HG03442 (cell line): Measurements from ENCODE around the gene DTD1.

Experiments
- ATAC-seq: cut with Tn5 transposase; IDR thresholded peaks from one replicate; pipeline ENCODE4 v1.9.1; 2021; ENCODE audit warnings: mild to moderate bottlenecking, moderate library complexity; ENCODE audit not compliant: unreplicated experiment

The DTD1 gene, protein sequence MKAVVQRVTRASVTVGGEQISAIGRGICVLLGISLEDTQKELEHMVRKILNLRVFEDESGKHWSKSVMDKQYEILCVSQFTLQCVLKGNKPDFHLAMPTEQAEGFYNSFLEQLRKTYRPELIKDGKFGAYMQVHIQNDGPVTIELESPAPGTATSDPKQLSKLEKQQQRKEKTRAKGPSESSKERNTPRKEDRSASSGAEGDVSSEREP

DNA sequence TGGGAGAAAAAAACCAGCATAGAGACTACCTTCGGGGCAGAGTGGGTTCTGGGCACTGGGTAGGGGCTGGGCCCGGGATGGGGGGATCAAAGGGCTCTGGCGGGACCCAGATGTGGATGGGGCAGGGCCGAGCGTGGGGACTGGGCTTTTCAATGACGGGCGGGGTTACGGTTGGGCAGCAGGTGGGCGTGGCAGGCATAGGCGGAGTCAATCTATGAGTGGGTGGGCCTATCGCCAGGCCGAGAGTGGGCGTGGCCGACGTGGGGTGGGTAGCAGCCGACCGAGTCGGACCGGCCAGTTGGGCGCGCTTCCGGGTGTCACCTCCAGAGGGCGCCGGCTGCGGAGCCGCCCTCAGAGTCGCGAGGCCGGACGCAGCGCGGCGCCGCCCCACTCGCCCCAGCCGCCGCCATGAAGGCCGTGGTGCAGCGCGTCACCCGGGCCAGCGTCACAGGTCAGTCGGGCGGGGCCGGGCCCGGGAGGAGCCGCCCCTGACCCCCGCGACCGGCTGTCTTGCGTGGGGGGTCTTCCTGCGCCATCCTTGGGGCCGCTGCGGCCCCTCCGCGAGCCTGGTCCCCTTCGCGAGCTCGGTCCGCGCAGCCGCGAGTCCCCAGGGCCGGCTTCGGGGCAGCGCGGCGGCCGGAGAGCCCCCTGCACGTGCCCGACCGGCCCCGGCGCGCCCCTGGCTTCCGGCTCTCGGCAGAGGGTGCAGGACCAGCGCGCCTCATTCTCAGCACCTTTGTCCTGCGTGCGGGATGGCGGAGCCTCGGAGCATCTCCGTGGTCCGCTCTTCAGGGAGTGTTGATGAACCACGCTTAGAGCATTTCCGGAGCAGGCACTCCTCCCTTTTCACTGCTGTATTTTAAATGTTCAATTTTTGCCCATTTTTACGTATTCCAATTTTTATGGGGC, at the start of gene DTD1:
Gene DTD1, plus strand, starts transcription at position 390 of the 909 bp plus-strand sequence. Its CDS starts 19 bp downstream, at position 409.
- peak; percentile 82 for ATAC-seq

DNA sequence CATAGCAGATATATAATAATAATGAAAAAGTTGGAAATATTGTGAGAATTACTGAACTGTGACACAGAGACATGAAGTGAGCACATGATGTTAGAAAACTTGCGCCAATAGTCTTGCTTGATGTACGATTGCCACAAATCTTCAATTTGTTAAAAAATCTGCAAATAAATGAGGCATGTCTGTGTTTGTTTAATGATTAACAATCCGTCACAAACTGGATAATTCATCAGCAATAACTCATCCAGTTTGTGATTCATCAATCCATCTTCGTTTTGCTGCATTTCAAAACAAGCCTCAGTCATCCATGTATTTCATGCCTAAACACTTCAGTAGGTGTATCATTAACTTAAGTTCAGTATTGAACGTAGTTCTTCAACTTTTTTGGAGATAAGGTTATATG, 46.1 kb upstream of the DTD1 start:
- no peak for ATAC-seq

DNA sequence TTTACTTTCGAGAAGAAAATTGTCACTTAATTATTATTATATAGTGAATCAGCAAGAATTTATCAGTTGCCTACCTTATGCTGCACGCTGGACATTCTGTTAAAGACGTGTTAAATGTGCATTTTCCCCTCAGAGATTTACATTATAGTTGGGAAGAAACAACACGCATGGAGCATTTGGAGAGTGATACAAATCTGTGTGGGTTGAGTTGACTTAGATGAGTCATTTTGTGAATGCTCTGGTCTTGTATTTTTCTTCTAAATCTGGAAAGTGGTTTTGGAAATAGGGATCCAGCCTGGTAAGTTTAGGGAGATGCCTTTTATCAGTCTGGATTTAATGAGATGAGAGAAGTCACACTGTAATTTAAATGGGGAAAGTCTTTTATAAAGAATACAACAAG, 44.6 kb upstream of the DTD1 start:
- no peak for ATAC-seq

DNA sequence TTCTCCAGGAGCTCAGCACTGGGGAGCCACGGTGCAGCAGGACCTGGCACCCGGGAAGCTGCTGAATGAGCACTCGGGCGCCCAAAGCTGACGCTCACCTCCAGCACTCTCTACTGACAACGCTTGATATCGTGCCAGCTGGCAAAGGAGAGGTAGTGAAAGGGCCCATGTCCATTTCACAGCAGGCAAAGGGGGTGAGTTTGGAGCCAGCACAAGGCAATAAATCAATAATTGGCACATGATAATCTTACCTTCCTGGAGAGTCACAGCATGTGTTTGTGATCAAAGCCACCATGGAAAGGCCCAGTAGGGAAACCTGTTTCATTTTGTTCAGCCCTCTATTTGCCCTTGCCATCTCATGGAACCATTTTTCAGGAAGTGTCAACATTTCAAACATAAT, 43.9 kb upstream of the DTD1 start:
- ATAC-seq, result no peak

DNA sequence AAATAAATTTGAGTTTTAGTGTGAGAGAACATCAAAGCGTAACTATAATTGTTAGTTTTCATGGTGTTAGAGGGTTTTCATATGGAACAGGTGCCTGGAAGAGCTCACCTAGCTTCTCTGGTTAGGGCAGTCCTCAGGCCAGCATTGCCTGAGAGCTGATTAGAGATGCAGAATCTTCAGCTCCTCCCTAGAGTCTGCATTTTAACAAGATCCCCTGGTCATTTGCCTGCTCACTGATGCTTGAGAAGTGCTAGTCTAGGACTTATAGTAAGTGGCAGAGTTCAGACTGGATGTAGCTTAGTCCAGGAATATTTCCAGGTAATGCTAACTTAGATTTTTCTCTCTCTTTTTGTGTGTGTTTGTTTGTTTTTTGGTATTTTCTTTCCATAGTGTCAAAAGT, 42.3 kb upstream of the DTD1 start:
- ATAC-seq, result no peak

DNA sequence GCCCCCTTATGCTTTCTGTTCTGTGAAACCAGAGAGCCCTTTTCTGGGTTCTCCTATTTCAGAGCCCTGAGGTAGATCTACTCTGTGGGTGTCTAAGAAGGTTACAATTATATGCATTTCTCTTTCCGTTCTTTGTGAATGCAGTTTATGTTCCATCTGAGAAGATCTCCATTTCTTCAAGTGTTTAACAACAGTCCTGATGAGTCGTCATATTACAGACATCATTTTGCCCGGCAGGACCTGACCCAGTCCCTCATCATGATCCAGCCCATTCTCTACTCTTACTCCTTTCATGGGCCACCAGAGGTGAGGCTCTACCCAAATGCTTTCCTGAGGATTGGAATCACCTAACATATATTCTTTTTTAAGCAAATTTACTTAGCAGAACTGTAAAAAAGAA, 39.4 kb upstream of the DTD1 start:
- ATAC-seq, result no peak

DNA sequence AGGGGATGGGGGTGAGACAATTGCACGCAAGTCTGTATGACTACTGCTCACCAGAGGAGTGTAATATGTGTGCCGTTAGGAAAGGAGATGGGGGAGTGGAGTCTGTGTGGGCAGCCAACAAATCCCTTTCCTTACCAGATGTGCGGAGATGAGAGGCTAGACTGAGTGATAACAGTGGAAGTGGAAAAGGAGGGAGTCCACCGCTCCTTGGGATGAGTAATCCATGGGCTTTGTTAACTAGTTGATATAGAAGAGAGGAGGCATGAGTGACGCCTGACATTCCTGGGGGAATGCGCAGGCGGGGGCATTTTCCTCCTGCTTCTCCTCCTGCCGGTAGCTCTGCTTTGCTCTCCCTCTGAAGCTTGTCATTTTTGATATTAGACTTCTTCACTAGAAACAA, 34.1 kb upstream of the DTD1 start:
- no peak for ATAC-seq

DNA sequence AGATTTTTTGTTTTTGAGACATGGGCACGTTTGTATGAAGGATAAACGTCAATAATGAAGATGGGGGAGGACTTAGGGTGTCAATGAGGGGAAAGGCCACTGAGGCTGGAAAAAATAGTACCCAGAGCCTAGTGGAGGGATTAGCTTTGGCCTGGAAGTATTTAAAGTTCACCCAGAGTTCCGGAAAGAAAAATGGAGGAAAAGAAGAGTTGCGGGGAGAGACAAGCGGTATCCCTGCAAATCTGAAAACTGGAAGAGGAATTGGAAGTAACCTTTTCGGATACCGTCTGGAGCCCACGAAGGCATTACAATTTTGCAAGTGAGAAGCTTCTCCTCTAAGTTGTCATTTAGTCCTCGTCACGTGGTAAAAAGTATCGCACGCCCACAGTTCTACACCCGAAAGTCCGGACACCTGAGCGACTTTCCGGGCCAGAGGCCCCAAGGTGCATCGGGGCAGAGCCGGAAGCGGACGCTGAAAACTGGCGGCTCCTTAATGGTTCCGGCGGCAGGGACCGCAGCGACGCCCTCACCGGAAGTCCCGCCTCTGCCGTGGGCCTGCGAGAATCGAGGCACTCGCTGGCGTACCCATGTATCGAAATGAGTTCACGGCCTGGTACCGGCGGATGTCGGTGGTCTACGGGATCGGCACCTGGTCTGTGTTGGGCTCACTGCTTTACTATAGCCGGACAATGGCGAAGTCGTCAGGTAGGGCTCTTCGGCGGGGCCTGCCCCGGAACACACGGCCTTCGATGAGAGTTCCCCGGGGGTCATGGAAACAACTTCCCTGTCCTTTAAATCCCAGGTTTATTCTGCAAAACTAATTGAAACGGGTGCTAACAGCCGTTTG, 20.7 kb upstream of the DTD1 start, which contains the start of gene SMIM26:
Gene SMIM26, plus strand, starts transcription at position 541 of the 847 bp plus-strand sequence. Its CDS starts 47 bp downstream, at position 588.
- peak; percentile 99 for ATAC-seq

DNA sequence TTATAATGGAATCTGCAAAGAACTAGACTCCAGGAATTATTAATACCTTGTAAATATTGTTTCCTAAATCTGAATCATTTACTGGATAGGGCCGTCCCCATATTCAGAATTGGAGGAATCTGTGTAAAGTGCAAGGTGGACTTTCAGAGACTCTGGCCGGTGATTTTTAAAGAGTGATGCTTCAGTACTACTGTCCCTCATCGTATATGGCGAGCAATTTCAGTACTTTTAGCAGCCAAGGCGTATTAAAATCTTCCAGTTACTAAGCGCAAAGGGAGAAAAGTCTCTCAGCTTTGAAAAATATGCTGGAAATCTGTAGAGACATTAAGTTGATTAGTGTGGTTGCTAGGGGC, 20.1 kb upstream of the DTD1 start:
- ATAC-seq, result peak; percentile 9

DNA sequence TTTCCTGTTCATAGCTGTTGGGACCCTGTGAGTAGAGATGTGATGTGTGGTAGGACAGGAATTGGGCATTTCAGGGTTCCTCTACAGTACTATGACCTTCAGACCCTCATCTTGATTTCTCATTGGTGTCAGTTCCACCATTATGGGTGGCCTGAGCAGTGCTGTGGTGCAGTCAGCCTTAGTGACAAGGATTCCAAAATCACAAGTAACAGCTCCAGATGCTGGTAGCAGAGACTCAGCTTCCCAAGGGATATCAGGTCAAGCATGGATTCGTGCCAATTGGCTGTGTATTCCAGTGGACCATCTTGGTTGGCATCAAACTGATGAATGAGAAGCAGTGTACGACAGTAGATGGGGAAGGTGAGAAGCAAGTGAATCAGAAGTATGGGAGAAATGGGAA, 16.8 kb upstream of the DTD1 start:
- ATAC-seq, result no peak

DNA sequence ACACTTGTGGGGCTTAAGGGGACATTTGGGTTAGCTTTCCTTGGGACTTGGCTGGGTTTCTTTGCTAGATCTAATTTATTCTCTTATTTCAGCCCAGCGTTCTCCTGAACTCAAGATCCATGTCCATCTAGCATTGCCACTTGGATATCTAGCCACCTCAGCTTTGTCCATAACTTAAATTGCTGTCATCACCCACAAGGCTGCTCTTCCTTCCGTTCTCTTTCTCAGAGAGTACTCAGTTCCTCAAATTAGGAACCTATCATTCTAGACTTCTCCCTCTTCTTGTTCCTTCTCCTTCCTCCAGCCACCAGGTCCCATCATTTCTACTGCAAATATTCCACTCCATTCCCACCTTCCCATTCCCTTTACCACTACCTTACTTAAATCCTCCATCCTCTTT, 16.3 kb upstream of the DTD1 start:
- no peak for ATAC-seq

DNA sequence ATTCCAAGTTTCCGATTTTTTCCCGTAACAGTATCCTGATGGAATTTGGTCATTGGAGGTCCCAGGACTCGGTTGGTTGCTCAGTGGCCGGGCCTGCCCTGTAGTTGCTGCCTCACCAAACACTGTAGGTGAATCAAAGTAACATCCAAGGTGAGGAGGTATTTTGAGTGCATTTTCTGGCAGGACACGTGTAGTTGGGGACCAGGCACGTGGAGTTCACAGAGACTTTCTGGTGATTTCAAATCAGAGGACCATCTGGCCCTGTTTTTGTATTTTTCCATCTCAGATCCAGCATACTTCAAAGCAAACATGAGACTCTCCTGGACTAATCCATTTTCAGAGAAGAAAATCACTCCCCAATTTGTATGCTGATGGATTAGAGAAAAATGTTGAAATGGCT, 9.9 kb upstream of the DTD1 start:
- ATAC-seq, result no peak

DNA sequence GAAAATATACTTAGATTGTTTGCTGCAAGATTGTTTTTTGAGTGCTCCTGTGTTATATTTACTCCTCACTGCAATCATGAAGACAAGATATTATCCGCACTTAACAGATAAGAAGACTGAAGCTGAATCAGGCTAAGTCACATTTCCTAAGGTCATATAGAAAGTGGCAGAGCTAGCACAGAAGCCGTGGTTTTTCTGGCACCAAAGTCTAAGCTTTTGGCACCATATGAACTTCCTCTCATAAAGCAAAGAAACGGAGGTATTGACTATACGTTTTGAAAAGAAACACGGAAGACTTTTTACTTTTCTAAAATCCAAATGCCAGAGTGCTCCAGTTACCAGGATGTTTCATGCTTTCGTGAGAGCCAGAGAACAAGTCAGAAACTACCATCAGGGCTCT, 9.3 kb upstream of the DTD1 start:
- no peak for ATAC-seq

DNA sequence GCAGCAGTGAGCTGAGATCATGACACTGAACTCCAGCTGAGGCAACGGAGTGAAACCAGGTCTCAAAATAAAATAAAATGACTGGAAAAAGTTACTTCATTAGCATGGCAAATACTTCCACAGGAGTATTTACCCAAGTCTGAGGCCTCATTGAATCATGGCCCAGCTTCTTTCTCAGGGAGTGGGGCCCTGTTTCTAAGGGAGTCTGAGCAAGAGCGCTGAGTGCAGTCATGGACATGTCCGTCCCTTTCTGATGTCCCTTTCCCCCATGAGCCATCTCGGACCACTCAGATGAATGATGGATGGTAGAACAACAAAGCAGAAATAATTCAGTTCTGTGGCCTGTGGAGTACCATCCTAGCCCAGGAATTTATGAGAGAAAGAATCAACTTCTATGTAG, 7.8 kb upstream of the DTD1 start:
- no peak for ATAC-seq

DNA sequence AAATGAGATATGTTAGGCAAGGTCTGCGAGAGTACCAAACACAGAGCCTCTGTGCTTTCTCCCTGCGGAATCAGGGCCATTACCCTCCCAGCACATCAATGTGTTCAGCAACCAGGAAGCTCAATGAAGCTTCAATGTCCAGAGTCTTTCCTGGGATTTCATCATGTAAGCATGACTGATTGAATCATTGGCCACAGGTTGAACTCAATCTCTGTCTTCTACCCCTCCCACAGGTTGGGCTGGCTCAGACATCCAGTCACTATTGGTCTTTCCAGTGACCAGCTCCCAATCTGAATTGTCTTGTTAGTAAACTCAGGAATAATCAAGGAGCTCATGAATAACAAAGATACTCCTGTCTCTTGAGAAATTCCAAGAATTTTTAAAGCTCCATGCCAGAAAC, 2.7 kb upstream of the DTD1 start:
- no peak for ATAC-seq

DNA sequence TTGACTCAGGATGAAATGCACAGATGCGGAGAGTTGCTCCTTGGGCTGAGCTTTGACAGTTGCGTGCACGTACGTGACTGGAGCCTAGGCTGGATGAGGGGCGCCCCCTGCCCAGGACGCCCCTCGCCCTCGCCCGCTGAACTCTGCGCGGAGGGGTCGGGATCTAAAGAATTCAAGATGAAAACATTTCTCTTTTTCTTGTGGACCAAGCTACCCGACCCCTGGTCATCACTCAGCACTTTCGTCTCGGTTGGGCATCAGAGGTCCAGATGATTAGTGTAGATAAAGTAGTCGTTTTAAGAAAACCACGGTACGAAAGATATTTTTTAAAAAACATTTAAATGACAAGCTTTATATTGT, 700 bp downstream of the DTD1 start:
- peak; percentile 7 for ATAC-seq

DNA sequence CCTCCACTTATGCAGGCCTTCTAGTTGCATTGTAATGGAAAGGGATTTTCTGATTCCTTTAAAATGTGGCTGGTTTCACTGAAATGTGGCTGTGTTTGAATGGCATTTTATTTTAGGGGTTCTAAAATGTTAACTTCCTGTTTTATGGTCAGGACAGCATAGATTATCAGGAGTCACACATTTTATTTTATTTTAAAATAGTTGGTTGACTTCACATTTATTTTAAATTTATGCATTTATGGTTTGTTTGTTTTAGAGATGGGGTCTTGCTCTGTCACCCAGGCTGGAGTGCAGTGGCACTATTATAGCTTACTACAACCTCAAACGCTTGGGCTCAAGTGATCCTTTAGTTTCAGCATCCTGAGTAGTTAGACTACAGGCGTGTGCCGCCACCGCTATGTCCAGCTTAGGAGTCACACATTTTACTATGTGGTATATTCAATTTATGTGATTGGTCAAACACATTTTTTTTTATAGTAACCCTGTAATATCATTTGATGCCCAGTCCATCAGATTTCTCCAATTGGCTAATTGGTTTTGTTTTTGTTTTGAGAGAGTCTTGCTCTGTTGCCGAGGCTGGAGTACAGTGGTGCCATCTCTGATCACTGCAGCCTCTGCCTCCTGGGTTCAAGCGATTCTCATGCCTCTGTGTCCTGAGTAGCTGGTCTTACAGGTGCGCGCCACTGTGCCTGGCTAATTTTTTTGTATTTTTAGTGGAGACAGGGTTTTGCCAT, 2.3 kb downstream of the DTD1 start:
- ATAC-seq, result no peak

DNA sequence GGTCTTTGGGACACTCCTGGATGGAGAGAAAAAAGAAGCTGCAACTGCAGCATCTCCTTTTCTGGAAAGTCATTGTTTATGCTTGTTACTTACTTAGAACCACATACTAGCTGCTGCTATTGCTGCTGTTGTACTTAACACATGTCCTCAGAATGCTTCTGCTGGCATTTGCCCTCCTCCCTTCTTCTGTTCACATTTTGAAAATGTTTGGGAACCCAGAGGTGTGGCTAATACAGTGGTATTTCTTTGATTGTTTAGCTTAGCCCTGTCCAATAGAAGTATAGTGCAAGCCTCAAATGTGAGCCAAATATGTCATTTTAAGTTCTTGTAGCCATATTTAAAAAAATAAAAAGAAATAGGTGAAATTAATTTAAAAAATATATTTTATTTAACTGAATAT, 8.4 kb downstream of the DTD1 start:
- ATAC-seq, result no peak

DNA sequence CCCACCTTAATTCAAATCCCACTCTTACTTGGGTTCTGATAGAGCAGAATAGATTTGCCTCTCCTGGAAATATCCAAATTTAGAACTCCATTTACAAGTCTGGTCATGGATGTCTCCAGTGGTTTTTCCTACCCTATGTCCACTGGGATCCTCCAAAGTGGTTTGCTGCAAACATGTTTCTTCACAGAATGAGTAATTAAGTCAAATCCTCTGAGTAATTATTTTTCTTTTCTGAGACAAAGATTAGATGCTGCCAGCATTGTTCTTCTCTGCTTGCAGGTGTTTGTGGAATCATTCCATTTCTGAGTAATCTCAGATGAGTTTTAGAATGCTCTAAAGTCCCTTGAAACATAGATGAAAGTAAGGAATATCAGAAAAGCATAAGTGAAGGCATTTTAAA, 21.9 kb downstream of the DTD1 start:
- no peak for ATAC-seq

DNA sequence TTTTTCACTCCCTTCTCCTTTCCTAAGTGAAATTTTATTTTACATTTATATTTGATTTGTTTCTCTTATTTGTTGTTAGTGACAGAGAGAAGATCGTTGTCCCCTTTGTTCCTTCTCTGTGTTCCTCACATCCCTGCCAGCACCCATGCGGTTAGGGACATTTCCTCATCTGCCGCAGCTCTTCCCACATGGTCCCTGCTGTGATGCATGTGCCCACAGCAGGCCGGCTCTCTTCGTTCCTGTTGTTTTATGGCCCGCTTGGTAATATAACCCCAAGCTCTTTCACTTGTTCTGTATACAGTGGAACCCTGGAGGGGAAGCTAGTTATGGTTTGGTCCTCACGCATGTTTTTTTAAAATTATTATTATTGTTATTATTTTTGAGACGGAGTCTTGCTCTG, 23.6 kb downstream of the DTD1 start:
- no peak for ATAC-seq

DNA sequence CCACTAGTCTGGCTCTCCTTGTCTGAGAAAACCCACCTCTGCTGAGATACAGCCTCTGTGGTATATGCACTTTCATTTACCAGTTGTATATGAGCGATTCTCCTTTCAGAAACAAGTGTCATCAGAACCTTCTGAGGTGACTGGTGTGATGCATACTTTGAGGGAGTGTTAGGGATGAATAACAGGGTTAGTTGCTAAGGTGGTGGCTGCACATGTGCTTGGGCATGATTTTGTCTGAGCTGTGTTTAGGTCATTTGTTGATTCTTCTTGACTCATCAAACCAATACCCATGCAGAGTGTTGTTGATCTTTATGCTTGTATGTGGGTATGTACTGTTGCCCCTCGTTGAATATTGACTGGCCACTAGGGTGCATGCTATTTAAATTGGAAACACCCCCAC, 25.7 kb downstream of the DTD1 start:
- ATAC-seq, result no peak
